Measurements from ENCODE around the gene CACNB1.
A peak's percentile ranks its signal among the peaks of the same experiment; 100 is the strongest.

CACNB1 gene

DNA sequence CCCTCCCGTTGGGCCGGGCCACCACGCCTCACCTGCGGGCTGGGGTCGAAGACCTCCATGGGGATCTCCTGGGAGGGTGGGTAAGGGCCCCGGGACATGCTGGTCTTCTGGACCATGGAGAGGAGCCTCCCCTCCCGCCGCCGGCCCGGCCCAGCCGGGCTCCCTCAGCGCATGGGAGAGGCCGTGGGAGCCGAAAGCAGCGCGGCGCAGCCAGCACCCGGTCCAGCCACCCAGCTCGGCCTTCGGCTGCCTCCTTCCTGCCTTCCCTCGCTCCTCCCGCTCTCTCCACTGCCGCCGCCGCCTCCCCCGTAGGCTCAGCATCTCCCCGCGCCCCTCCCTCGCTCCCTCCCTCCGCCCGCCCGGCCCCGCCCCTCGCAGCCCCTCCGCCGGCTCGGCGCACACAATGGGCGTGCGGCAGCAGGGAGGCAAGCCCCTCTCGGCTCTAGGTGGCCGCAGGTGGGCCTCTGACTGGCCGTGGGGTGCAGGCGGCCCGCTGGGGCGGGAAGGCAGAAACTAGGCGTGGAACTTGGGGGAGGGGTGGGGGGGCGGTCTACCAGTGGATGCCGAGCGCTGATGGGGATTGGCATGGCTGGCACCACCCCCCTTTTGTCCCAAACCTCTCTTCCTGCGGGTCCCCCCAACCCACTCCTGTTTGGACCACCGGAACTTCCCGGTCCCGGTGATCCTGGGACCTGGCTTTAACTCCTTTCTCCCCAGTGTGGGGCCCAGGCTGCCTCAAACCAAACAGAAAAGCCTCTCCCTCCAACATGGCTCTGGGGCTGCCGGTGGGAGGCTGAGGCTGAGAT lies at the start of gene CACNB1:
CACNB1 (minus strand) TSS at position 290 of the 806 bp plus-strand sequence; CDS start at position 116, 174 bp downstream.
- peak; percentile 87 for DNase-seq (ENCODE audit: low spot score)

DNA sequence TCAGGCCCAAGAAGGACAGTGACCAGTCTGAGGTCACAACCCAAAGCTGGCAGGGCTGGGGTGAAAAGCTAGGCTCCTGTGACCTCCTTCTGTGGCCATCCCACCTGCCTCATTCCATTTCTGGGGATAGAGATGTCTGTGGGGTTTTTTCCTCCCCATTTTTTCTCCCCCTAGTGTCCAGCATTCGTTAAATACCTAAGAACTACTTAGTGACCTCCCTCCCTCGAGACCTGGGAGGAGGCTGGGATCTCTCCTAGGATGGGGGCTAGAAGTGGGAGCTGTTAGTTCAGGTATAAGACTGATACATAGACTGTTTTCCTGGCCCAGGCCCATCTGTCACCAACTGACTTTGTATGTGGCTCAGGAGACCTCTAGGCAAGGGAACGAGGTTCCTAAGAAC lies 48.8 kb upstream of the CACNB1 start:
- no peak for DNase-seq (ENCODE audit: low spot score)

DNA sequence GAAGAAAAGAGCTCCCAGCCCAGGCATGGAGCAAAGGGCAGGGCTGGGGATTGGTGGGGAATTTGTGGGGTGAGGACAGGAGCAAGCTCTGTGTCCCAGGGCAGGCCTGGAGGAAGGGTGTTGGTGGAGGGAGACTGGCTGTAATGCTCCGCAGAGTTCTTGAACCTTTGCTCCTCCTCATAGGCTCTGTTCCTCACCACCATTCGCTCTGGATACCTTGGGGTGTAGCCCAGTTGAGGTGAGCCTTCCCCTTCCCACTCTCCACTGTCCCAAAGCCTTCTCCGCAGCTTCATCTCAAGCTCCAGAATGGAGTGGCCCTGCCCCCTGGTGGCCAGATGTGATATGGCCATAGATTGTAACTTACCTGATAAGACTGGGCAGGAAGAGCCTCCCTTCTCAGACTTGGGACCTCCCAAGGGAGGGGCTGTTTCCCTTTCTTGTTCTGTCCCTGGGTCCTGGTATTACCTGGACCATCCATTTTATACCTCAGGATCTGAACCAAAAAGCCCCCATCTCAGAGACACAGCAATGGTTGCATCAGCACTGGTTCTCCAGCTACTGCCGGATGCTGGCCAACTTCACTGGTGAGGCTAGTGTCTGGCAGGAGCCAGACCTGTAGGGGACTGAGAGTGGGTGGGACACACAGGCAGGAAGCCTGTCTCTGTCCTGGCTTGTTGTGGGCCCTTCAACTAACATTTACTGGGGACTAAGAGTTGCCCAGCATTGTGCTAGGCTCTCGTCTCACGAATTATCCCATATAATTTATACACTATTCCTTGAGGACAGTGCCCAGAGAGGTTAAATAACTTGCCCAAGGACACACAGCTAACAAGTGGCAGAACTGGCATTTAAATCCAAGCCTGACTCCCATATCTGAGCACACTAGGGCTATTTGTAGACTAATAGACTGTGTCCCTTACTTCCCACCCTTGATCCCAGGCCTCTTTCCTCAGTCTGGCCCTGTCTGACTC lies 47.4 kb upstream of the CACNB1 start:
- peak; percentile 73 for DNase-seq (ENCODE audit: low spot score)

DNA sequence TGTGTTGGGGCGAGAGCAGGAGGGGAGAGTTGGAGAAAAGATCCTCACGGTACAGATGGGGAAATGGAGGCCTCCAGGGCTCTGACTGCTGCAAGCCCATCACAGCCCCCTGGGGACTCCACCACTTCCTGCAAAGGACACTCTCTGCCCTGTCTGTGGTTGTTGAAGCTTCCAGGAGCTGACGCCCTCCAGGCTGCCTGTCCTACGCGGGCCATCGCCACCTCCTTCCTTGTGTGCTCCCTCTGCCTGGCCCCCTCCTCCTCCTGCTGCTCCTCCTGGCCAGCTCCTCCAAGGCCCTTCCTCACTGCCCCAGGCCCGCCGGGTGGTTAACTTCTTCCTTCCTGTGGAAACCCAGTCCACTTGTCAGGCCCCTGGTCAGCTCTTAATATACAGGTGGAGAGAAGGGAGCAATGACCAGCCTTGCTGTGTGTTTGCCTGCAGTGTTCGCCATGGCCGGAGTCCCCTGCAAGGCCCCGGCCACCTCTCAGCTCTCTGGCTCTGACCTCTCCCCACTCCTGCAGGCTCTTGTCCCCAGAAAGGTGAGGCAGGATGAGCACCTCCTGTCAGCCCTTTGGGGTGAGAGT lies 46.6 kb upstream of the CACNB1 start:
- DNase-seq (ENCODE audit: low spot score): no peak

DNA sequence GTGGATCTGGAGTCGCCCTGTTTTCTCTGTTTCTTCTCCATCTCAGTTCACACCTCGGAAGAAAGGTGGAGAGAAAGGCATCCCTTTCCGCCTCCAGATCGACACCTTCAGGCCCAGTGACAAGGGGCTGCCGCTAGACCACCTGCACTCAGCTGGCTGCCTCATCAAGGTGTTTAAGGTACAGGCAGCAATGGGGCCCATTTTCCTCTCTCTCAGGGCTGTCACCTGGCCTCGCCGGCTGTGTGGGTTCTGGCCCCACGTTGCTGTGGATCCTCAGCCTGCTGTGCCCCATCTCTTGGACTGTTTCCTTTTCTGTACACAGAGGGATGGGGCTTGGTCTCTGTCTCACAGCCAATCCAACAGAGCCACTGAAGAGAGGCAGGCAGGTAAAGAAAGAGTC lies 45.7 kb upstream of the CACNB1 start:
- no peak for DNase-seq (ENCODE audit: low spot score)

DNA sequence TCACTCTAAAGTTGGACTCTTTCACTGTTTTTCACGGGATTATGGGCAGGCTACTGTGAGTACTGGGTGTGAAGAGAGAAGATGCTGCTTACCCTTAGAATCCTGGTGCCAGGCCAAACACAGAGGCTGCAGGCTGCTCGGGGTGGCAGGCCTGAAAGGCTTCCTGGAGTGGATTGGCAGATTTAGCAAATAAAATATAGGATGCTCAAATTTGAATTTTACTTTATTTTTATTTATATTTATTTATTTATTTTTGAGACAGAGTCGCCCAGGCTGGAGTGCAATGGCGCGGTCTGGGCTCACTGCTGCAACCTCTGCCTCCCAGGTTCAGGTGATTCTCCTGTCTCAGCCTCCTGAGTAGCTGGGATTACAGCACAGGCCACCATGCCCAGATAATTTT lies 43.2 kb upstream of the CACNB1 start:
- no peak for DNase-seq (ENCODE audit: low spot score)

DNA sequence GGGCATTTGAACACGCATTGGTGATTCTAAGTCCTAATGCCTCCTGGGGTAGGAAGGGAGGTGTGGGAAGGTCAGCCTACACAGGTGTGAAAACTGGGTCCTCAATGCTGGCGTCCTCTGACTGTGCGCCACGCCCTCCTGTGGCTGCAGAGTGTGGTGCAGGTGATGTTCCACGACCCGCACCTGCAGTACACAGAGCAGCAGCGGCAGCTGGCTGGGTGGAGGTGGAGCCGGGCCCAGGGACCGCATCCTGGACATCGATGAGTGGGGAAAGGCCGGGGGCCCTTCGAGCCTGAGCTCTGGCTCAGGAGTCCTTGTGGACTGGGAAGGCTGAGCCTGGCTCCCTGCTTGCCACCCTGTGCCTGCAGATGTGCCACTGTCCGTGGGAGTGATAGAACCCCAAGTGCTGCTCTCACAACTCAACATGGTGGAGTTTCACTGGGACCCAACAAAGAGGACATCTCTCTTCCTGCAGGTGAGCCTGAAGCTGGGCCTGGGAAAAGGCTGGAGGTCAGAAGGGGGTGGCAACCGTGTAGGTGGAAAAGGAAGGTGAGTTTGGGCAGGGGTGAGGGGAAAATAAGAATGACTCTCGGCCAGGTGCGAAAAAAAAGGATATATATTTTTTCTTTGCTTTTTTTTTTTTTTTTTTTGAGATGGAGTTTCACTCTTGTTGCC lies 42.3 kb upstream of the CACNB1 start:
- DNase-seq (ENCODE audit: low spot score): no peak

DNA sequence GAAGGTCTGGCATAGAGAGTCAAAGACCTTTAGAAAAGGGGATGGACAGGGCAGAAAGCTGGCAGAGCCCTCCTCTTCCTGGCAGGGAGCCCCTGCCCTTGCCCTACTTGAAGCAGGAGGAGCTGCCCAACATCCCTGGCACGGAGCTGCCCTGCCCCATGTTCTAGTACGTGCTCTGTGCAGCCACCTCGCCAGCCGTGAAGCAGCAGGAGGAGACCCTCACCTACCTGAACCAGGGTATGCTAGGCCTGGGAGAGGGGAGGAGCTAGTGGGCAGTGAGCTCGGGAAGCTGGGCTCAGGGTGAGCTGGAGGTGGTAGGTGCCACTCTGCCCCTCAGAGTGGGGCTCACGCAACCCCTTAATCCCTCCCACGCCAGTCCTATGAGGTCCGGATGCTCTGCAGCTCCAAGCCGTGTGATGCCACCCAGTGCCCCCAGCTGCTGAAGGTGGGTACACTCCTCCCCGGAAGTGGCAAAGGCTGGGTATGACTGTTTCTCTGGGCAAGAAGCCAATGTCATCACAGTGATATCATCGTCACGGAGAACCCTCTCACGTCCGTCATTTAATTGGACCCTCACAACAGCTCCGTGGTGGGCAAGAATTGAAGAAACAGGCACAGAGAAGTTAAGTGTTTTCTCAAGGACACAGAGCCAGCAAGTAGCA lies 41.0 kb upstream of the CACNB1 start:
- no peak for DNase-seq (ENCODE audit: low spot score)

DNA sequence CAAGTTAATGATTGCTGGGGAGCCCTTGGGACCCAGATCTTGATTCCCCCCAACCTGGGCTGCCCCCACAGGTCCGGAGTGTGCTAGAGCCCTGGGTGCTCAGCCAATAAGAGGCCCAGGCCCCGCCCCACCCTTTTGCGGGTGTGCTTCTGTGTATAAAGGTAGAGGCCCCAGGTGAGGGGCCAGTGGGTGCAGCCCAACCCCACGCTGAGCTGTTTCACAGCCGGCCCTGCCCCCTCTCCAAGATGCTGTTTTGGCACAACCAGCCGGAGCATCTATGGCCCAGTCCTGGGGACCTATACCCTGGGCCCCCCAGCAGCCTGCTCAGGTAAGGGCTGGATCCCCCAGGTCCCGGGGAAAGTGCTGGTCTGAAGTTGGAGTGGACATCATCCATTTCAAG lies 40.1 kb upstream of the CACNB1 start:
- no peak for DNase-seq (ENCODE audit: low spot score)

DNA sequence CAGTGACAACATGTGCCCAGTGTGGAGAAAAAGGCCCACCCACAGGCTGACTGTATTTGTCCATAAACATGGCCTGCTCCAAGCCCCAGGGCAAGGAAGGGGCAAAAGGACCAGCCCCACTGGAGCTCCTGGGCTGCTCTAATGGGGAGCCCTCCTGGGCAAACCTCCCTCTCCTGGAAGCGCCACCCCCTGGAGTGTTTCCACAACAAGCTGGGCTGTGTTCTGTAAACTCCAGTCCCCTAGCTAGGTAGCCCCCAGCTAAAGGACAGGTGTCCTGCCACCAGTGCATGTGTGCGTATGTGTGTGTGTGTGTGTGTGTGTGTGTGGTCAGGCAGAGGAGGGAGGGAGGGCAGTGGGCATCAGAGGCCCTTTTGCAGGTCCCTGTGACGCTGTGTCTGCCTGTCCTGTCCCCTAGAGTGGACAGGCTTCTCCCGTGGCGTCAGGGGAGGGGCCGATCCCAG lies 39.5 kb upstream of the CACNB1 start:
- no peak for DNase-seq (ENCODE audit: low spot score)

DNA sequence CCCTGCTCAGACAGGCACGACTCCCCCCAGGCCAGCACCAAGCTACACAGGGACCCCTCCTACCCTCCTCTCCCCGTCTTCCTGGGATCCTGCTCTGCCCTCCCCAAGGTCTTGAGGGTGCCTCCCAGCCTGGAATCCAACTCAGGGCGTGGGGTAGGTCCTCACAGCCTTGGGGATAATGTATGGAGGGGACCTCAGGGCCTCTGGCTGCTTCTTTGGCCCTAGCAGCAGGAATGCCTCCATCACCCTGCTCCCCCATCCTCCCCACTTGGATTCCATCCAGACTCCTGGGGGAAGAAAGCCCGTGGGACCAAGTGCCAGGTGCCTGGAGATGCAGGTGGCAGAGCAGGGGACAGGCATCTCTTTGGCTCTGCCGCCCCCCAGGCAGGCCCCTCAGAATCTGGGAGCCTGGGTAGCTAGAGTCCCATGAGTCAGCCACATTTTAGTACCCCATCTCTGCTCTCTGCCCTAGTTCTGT lies 39.0 kb upstream of the CACNB1 start:
- no peak for DNase-seq (ENCODE audit: low spot score)

DNA sequence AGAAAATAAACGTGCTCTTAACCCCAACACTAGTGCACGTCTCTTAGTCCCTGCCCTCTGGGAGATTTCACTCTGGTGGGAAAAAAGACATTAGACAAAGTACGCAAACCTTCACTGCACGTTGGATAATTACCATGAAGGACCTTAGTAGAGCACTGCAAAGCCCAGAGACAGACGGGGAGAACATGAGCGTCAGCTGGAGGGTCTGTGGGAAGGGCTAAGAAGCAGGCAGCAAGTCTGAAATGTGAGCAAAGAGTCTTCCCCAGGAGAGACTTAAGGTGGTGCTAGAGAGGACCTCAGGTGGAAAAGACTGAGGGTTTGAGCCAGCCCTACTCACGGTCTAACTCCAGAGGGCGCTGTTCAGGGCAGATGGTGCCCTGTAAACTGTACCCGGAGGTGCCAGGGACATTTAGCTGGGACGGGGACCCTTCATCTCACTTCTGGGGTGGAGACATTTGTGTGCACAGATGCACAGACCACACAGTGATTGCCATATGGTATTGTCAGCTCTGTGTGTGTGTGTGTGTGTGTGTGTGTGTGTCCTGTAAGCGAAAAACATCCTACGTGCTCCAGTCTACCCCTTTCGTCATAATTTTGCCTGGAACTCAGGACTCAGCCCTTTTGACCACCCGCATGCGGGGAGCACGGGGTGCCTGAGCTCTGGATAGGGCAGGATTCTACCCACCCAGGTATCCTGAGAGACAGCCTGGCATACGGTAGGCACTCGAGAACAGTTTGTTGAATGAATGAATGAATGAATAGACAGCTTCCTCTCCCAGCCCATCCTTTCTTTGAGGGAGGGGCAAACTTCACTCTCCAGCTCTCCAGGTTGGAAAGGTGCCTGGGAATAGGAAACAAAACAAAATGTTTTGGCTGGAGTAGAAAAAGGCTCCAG lies 38.3 kb upstream of the CACNB1 start:
- DNase-seq (ENCODE audit: low spot score): peak; percentile 84

DNA sequence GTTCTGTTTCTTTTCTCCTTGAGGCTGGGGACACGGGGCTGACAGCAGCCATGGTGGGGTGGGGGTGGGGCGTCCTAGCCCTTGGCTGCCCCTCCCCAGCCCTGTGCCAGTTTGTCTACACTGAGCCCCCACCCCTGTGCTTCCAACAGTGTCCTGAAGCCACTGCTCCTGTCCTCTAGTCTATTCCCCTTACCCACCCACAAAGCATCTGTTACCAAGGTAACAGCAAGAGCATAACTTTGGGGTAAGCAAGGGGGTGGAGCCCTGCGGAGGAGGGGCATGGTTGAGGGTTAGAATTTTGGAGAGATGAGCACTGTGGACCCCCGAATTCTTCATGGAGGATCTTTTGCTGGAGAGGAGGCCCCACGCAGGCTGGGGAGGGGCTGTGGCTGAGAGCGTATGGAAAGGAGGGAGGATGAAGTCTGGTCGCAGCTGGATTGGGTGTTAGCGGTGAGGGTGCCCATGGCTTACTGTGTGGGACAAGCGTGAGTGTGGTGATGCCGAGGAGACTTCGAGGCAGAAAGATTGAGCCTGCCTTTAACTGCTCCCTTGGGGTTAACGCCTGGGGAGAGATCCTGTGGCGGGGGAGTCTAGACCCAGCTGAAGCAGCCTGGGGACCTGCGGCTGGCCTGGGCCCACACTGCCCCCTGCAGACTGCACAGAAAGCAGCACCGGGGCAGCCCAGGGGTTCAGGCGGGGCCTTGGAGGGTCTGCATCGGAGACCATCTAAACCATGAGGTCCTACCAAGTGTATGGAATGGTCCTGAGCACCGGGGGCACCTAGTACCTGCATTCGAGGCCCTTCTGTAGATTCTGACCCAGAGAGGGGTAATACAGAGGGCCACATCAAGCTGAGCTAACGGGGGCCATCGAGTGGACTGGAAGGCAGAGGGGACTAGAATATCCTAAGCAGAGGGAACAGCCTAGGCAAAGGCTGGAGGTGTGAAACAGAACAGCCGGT lies 34.4 kb upstream of the CACNB1 start:
- DNase-seq (ENCODE audit: low spot score): peak; percentile 56

DNA sequence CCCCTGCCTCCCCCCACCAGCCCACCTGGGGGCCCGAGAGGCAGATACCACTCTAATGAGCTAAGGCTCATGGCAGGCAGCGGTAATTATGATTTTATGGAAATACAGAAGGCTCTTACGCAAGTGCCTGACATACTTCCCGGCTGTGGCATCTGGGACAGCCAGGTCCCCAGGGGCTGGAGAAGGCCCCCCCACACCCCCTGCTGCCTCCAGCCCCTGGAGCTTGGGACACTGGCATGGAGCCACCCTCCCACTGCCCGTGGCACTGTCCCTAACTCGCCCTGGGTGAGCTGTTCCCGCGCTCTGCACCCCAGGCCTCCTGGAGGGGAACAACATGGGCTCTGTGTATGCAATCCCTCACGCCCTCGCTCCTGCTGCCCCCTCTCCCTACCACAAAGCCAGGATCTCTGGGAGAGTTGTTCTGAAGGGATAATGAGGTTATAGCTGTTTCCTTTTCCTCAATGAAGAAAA lies 33.7 kb upstream of the CACNB1 start:
- no peak for DNase-seq (ENCODE audit: low spot score)

DNA sequence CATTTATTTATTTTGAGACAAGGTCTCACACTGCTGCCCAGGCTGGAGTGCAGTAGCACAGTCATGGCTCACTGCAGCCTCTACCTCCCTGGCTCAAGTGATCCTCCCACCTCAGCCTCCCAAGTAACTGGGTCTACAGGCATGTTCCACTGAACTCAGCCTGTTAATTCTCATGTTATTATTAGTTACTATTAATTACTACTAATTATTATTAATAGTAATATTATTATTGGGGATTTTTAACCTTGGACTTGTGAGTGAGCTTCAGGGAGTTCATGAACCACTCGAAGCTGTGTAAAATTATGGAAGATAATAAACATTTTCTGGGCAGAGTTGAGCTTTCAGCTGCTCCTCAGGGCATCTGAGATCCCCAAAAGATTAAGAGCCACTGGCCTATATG lies 32.9 kb upstream of the CACNB1 start:
- DNase-seq (ENCODE audit: low spot score): no peak

DNA sequence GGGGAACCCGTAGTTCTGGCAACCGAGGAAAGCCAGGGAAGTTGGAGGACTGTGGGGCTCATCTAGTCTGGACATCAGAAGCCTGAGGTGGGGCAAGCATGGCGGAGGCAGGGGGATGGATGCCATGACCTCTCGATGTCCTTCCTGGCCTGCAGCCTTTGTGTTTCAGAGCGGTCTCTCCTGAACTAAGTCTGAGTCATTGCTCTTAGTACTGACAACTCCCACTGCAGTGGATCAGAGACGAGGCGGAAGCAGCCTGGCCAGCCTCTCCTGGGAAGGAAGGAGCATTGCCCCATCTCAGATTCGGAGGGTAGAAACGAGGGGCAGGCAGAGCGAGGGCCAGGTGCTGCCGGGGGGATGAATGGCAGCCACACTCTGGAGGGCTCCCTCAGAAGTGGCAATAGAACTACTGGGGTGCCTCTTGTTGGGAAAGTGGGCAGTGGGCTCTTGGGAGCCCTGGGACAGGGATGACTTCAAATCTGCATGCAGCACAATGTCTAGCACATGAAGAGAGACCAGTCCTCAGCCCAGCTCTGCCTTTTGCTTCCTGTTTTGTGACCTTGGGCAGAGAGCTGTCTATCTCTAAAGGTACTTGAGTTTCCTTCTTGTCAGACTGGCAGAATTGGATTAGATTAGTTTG lies 31.9 kb upstream of the CACNB1 start:
- peak; percentile 56 for DNase-seq (ENCODE audit: low spot score)

DNA sequence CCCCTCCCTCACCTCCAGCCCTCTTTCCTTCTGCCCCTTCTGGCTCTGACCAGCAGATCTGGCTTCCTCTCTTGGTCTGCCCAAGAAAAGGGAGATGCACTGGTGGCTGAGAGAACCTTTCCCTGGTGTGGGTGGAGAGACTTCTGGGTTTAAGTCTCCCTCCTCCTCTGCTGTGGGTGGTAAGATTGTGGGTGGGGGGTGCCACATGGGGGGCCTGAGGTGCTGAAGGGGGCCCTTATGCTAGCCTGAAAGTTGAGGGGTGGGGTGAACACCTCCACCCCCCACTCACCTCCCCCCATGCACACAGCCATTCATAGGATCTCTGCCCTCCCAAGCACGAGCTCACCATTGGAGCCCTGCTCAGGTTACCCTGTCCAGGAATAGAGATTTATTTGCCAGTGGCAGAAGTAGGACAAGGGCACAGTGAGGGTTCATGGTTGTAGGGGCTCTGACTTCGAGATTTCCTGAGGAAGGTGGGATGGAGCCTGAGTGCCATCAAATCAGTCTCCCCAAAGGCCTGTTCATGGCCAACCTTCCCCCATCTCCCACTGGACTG lies 30.0 kb upstream of the CACNB1 start:
- DNase-seq (ENCODE audit: low spot score): no peak

All from COLO829 (cell line).